ENCODE measurements around the gene ECHS1.

ECHS1 gene

GRCh38 chr10:133355266-133355665 is 17.9 kb downstream of the ECHS1 start:
- no peak for DNase-seq (ENCODE audit: extremely low read depth, low read depth)
- no peak for TF ChIP-seq CTCF (IDR thresholded peaks at IDR 0.05; ENCODE audit: low read depth, low read length)

- DNase-seq (ENCODE audit: extremely low read depth, low read depth), result no peak
Observed at GRCh38 chr10:133354672-133355240, 18.4 kb downstream of the ECHS1 start.

GRCh38 chr10:133353988-133354605 is 19.1 kb downstream of the ECHS1 start:
- DNase-seq (ENCODE audit: extremely low read depth, low read depth), result no peak
- no peak for TF ChIP-seq CTCF (IDR thresholded peaks at IDR 0.05; ENCODE audit: low read depth, low read length)

More at GRCh38 chr10:133354672-133355240, 18.4 kb downstream of the ECHS1 start:
- no peak for TF ChIP-seq CTCF (IDR thresholded peaks at IDR 0.05; ENCODE audit: low read depth, low read length)

- TF ChIP-seq CTCF (IDR thresholded peaks at IDR 0.05; ENCODE audit: low read depth, low read length), result no peak
- no peak for DNase-seq (ENCODE audit: extremely low read depth, low read depth)
Observed at GRCh38 chr10:133353202-133353959, 19.8 kb downstream of the ECHS1 start.

- no peak for TF ChIP-seq CTCF (IDR thresholded peaks at IDR 0.05; ENCODE audit: low read depth, low read length)
- DNase-seq (ENCODE audit: extremely low read depth, low read depth), result no peak
Observed at GRCh38 chr10:133351408-133352318, 21.5 kb downstream of the ECHS1 start.

GRCh38 chr10:133350950-133351329 is 22.2 kb downstream of the ECHS1 start:
- no peak for TF ChIP-seq CTCF (IDR thresholded peaks at IDR 0.05; ENCODE audit: low read depth, low read length)
- no peak for DNase-seq (ENCODE audit: extremely low read depth, low read depth)

All from AG09319 (cell line).